GM12878 (cell line): ENCODE data around the gene PIGZ. TPM values are rescaled to one million over a fixed set of nuclear protein-coding genes. Genes with fewer than 3 reads are reported as not detected.

Experiments
- CBX5 ChIP-seq: sonication (generic); IDR thresholded peaks from 2 replicates; pipeline ENCODE4 v1.6.1; 2016; ENCODE audit warnings: low read depth, moderate library complexity, mild to moderate bottlenecking, inconsistent platforms
- CHD4 ChIP-seq: fragments of 200-600 bp; sonication (generic); IDR thresholded peaks from 2 replicates; pipeline ENCODE4 v1.6.1; 2016; ENCODE audit warnings: mild to moderate bottlenecking
- HDAC6 ChIP-seq: fragments of 200-600 bp; sonication (generic); IDR thresholded peaks from one replicate; pipeline ENCODE4 v1.8.0; 2017; ENCODE audit warnings: antibody characterized with exemption; ENCODE audit not compliant: unreplicated experiment
- KDM1A ChIP-seq: fragments of 200-600 bp; sonication (generic); IDR thresholded peaks from 2 replicates; pipeline ENCODE4 v1.6.1; 2016; ENCODE audit warnings: borderline replicate concordance
- MYC ChIP-seq: IDR thresholded peaks from 2 replicates; pipeline ENCODE4 v1.6.1; 2011; ENCODE audit warnings: mild to moderate bottlenecking, low read length, moderate library complexity, inconsistent platforms; ENCODE audit not compliant: insufficient read depth, insufficient replicate concordance, insufficient read length, severe bottlenecking
- NR2C2 ChIP-seq: IDR thresholded peaks from 2 replicates; pipeline ENCODE4 v1.6.1; 2011; ENCODE audit warnings: borderline replicate concordance, low read depth; ENCODE audit not compliant: control insufficient read depth, insufficient read length
- POLR2A ChIP-seq: IDR thresholded peaks from 2 replicates; pipeline ENCODE4 v1.6.1; 2011; ENCODE audit warnings: low read depth, mild to moderate bottlenecking, low read length
- SIN3A ChIP-seq: IDR thresholded peaks from 2 replicates; pipeline ENCODE4 v1.6.1; 2012; ENCODE audit warnings: low read depth, low read length, improper control_type of control experiment
- TCF12 ChIP-seq: IDR thresholded peaks from 2 replicates; pipeline ENCODE4 v1.6.1; 2011; ENCODE audit warnings: low read depth, mild to moderate bottlenecking, low read length
- ZNF217 ChIP-seq: fragments of 450-650 bp; IDR thresholded peaks from 2 replicates; pipeline ENCODE4 v1.6.1; 2017; ENCODE audit warnings: antibody characterized with exemption, mild to moderate bottlenecking
- ZNF24 ChIP-seq: fragments of 450-650 bp; IDR thresholded peaks from 2 replicates; pipeline ENCODE4 v1.6.1; 2017; ENCODE audit warnings: antibody characterized with exemption, mild to moderate bottlenecking
- polyA plus RNA-seq, 11 experiments: library from polyadenylated mRNA; depleted of rRNA in 4 of 11; unstranded in 6 of 11; stranded (reverse) in 5 of 11; fragments of >200 nt; fragmentation: Nextera tagmentation in 4 of 11; fragmentation: Illumina TruSeq in 1 of 11; extraction: Ambion mirVana in 4 of 11; extraction: Trizol in 1 of 11; gene quantifications; 1 replicate in 1 of 11; 2 replicates in 10 of 11; pipeline versions ENCODE4 v1.2.1 to v1.2.3, GENCODE V29; 2011 to 2016; ENCODE audit warnings: inconsistent platforms in 2 of 11, missing spikeins in 2 of 11, low read depth in 1 of 11
- total RNA-seq, 4 experiments: library from RNA; depleted of rRNA in 3 of 4; stranded (reverse); fragments of >200 nt in 3 of 4; fragmentation: Illumina TruSeq in 1 of 4; extraction: Trizol in 1 of 4; gene quantifications; 2 replicates each; pipeline versions ENCODE4 v1.2.1 to v1.2.3, GENCODE V29; 2013 to 2021
- TF ChIP-seq, protein P1 (sequence below), 3 experiments: IDR thresholded peaks in 2 of 3; conservative IDR thresholded peaks in 1 of 3; 2 replicates each; pipeline ENCODE4 v1.5.1; 2011; ENCODE audit warnings: low read depth in 3 of 3, low read length in 3 of 3, mild to moderate bottlenecking in 3 of 3, control low read depth in 2 of 3, moderate library complexity in 2 of 3, inconsistent platforms in 1 of 3, mixed read lengths in 1 of 3; ENCODE audit not compliant: control insufficient read depth in 2 of 3, insufficient read depth in 1 of 3; ENCODE audit errors: extremely low read depth in 1 of 3
- TF ChIP-seq, protein P2 (sequence below): fragments of 450-650 bp; IDR thresholded peaks from 2 replicates; pipeline ENCODE4 v1.6.1; 2017; ENCODE audit warnings: mild to moderate bottlenecking, moderate library complexity
- TF ChIP-seq, protein P3 (sequence below): fragments of 450-650 bp; IDR thresholded peaks from 2 replicates; pipeline ENCODE4 v1.6.1; 2018; ENCODE audit warnings: borderline replicate concordance, mild to moderate bottlenecking; ENCODE audit not compliant: partially characterized antibody
- TF ChIP-seq, protein P4 (sequence below): fragments of 450-650 bp; formaldehyde crosslinking; IDR thresholded peaks from 2 replicates; pipeline ENCODE4 v1.4.0; 2022; ENCODE audit warnings: mild to moderate bottlenecking, moderate library complexity
- TF ChIP-seq, protein P5 (sequence below): fragments of 450-650 bp; conservative IDR thresholded peaks from 2 replicates; pipeline ENCODE4 v1.6.1; 2017; ENCODE audit warnings: mild to moderate bottlenecking, moderate library complexity

The PIGZ gene
- total and polyA plus RNA-seq, 10 of the 15 experiments (the other 5 are each of a cell fraction or from before 2014, with no cell fraction given): 0.06 to 1.2 (median 0.64) TPM

DNA sequence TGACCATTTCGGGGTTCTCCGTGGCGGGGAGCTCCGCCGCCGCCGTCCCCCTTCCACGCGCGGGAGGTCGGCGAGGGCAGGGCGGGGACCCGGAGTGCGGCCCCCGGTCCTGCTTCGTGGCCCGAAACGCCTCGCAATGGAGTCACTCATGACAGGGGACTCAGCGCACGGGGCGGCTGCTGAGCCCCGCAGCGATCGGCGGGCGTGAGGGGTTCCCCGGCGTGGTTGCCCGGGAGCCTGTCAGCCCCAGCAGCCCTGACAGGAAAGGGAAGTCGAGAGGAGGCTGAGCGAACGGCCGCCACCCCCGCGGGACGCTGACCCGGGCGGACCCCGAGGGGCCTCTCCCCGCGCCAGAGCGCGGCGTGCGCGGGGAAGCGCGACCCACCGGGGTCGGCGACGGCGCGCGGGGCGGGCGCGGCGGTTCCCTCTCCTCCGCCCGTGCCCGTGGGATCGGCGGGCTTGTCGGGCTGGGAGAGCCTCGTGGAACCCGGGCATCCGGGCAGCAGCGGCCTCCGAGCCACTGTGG, 564 bp upstream of the PIGZ start (continued):
- TF ChIP-seq NR2C2: no peak
- peak; percentile 24; the same call in 1 of the 2 replicates for TF ChIP-seq SIN3A
- TF ChIP-seq KDM1A: no peak
- TF ChIP-seq ZNF24: no peak
- TF ChIP-seq CBX5: no peak
- TF ChIP-seq POLR2A: peak; percentile 49
- no peak for TF ChIP-seq HDAC6
- no peak for TF ChIP-seq ZNF217
- TF ChIP-seq TCF12: no peak
- TF ChIP-seq, protein P1, sequence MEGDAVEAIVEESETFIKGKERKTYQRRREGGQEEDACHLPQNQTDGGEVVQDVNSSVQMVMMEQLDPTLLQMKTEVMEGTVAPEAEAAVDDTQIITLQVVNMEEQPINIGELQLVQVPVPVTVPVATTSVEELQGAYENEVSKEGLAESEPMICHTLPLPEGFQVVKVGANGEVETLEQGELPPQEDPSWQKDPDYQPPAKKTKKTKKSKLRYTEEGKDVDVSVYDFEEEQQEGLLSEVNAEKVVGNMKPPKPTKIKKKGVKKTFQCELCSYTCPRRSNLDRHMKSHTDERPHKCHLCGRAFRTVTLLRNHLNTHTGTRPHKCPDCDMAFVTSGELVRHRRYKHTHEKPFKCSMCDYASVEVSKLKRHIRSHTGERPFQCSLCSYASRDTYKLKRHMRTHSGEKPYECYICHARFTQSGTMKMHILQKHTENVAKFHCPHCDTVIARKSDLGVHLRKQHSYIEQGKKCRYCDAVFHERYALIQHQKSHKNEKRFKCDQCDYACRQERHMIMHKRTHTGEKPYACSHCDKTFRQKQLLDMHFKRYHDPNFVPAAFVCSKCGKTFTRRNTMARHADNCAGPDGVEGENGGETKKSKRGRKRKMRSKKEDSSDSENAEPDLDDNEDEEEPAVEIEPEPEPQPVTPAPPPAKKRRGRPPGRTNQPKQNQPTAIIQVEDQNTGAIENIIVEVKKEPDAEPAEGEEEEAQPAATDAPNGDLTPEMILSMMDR (IDR thresholded peaks at IDR 0.05 in 2 of 3, conservative IDR thresholded peaks at IDR 0.05 in 1 of 3; ENCODE audit: control insufficient read depth in 2 of 3, extremely low read depth in 1 of 3, insufficient read depth in 1 of 3, low read depth in 3 of 3, low read length in 3 of 3): no peak
- peak; percentile 36 for TF ChIP-seq MYC
- TF ChIP-seq, protein P2, sequence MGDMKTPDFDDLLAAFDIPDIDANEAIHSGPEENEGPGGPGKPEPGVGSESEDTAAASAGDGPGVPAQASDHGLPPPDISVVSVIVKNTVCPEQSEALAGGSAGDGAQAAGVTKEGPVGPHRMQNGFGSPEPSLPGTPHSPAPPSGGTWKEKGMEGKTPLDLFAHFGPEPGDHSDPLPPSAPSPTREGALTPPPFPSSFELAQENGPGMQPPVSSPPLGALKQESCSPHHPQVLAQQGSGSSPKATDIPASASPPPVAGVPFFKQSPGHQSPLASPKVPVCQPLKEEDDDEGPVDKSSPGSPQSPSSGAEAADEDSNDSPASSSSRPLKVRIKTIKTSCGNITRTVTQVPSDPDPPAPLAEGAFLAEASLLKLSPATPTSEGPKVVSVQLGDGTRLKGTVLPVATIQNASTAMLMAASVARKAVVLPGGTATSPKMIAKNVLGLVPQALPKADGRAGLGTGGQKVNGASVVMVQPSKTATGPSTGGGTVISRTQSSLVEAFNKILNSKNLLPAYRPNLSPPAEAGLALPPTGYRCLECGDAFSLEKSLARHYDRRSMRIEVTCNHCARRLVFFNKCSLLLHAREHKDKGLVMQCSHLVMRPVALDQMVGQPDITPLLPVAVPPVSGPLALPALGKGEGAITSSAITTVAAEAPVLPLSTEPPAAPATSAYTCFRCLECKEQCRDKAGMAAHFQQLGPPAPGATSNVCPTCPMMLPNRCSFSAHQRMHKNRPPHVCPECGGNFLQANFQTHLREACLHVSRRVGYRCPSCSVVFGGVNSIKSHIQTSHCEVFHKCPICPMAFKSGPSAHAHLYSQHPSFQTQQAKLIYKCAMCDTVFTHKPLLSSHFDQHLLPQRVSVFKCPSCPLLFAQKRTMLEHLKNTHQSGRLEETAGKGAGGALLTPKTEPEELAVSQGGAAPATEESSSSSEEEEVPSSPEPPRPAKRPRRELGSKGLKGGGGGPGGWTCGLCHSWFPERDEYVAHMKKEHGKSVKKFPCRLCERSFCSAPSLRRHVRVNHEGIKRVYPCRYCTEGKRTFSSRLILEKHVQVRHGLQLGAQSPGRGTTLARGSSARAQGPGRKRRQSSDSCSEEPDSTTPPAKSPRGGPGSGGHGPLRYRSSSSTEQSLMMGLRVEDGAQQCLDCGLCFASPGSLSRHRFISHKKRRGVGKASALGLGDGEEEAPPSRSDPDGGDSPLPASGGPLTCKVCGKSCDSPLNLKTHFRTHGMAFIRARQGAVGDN: peak; percentile 77; the same call in 1 of the 2 replicates
- TF ChIP-seq, protein P3, sequence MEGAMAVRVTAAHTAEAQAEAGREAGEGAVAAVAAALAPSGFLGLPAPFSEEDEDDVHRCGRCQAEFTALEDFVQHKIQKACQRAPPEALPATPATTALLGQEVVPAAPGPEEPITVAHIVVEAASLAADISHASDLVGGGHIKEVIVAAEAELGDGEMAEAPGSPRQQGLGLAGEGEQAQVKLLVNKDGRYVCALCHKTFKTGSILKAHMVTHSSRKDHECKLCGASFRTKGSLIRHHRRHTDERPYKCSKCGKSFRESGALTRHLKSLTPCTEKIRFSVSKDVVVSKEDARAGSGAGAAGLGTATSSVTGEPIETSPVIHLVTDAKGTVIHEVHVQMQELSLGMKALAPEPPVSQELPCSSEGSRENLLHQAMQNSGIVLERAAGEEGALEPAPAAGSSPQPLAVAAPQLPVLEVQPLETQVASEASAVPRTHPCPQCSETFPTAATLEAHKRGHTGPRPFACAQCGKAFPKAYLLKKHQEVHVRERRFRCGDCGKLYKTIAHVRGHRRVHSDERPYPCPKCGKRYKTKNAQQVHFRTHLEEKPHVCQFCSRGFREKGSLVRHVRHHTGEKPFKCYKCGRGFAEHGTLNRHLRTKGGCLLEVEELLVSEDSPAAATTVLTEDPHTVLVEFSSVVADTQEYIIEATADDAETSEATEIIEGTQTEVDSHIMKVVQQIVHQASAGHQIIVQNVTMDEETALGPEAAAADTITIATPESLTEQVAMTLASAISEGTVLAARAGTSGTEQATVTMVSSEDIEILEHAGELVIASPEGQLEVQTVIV: no peak
- no peak for TF ChIP-seq CHD4
- TF ChIP-seq, protein P4, sequence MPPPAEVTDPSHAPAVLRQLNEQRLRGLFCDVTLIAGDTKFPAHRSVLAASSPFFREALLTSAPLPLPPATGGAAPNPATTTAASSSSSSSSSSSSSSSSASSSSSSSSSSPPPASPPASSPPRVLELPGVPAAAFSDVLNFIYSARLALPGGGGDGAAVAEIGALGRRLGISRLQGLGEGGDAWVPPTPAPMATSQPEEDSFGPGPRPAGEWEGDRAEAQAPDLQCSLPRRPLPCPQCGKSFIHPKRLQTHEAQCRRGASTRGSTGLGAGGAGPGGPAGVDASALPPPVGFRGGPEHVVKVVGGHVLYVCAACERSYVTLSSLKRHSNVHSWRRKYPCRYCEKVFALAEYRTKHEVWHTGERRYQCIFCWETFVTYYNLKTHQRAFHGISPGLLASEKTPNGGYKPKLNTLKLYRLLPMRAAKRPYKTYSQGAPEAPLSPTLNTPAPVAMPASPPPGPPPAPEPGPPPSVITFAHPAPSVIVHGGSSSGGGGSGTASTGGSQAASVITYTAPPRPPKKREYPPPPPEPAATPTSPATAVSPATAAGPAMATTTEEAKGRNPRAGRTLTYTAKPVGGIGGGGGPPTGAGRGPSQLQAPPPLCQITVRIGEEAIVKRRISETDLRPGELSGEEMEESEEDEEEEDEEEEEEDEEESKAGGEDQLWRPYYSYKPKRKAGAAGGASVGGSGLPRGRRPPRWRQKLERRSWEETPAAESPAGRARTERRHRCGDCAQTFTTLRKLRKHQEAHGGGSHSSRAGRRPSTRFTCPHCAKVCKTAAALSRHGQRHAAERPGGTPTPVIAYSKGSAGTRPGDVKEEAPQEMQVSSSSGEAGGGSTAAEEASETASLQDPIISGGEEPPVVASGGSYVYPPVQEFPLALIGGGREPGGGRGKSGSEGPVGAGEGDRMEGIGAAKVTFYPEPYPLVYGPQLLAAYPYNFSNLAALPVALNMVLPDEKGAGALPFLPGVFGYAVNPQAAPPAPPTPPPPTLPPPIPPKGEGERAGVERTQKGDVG (CRISPR knock-in tag): 0 out of 2 replicates have a peak, but pooled peaks have one; percentile 25
- TF ChIP-seq, protein P5, sequence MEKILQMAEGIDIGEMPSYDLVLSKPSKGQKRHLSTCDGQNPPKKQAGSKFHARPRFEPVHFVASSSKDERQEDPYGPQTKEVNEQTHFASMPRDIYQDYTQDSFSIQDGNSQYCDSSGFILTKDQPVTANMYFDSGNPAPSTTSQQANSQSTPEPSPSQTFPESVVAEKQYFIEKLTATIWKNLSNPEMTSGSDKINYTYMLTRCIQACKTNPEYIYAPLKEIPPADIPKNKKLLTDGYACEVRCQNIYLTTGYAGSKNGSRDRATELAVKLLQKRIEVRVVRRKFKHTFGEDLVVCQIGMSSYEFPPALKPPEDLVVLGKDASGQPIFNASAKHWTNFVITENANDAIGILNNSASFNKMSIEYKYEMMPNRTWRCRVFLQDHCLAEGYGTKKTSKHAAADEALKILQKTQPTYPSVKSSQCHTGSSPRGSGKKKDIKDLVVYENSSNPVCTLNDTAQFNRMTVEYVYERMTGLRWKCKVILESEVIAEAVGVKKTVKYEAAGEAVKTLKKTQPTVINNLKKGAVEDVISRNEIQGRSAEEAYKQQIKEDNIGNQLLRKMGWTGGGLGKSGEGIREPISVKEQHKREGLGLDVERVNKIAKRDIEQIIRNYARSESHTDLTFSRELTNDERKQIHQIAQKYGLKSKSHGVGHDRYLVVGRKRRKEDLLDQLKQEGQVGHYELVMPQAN: no peak; the same call in 1 of the 2 replicates
